ENCODE results near the gene JOSD1.

The JOSD1 gene

GRCh38 chr22:38733329-38733723 is 32.6 kb upstream of the JOSD1 start:
- peak in 1 of 2 donors; percentile 39 for DNase-seq (ENCODE audit: low read depth in 2 of 2)

GRCh38 chr22:38732251-38732815 is 31.6 kb upstream of the JOSD1 start:
- no peak for DNase-seq (ENCODE audit: low read depth in 2 of 2)

GRCh38 chr22:38731703-38732161 is 31.0 kb upstream of the JOSD1 start:
- no peak for DNase-seq (ENCODE audit: low read depth in 2 of 2)

- no peak for DNase-seq (ENCODE audit: low read depth in 2 of 2)
These were observed 29.7 kb upstream of the JOSD1 start for GRCh38 chr22:38730411-38730871.

- no peak for DNase-seq (ENCODE audit: low read depth in 2 of 2)
These were observed 29.2 kb upstream of the JOSD1 start for GRCh38 chr22:38729946-38730345.

- DNase-seq (ENCODE audit: low read depth in 2 of 2), result no peak
These were observed 28.4 kb upstream of the JOSD1 start for GRCh38 chr22:38728871-38729796.

- DNase-seq (ENCODE audit: low read depth in 2 of 2), result no peak
These were observed 27.0 kb upstream of the JOSD1 start for GRCh38 chr22:38727530-38728451.

- DNase-seq (ENCODE audit: low read depth in 2 of 2), result no peak
These were observed 26.4 kb upstream of the JOSD1 start for GRCh38 chr22:38727123-38727522.

GRCh38 chr22:38725900-38726655 is 25.3 kb upstream of the JOSD1 start:
- no peak for DNase-seq (ENCODE audit: low read depth in 2 of 2)

GRCh38 chr22:38724926-38725571 is 24.3 kb upstream of the JOSD1 start:
- DNase-seq (ENCODE audit: low read depth in 2 of 2), result no peak

GRCh38 chr22:38724176-38724575 is 23.4 kb upstream of the JOSD1 start:
- DNase-seq (ENCODE audit: low read depth in 2 of 2), result no peak

GRCh38 chr22:38721551-38721950 is 20.8 kb upstream of the JOSD1 start:
- no peak for DNase-seq (ENCODE audit: low read depth in 2 of 2)

- no peak for DNase-seq (ENCODE audit: low read depth in 2 of 2)
These were observed 19.6 kb upstream of the JOSD1 start for GRCh38 chr22:38720350-38720749.

- no peak for DNase-seq (ENCODE audit: low read depth in 2 of 2)
These were observed 18.5 kb upstream of the JOSD1 start for GRCh38 chr22:38719196-38719595.

GRCh38 chr22:38718414-38718813 is 17.7 kb upstream of the JOSD1 start:
- DNase-seq (ENCODE audit: low read depth in 2 of 2), result no peak

- no peak for DNase-seq (ENCODE audit: low read depth in 2 of 2)
These were observed 16.5 kb upstream of the JOSD1 start for GRCh38 chr22:38717244-38717643.

GRCh38 chr22:38716826-38717225 is 16.1 kb upstream of the JOSD1 start:
- DNase-seq (ENCODE audit: low read depth in 2 of 2), result no peak

- DNase-seq (ENCODE audit: low read depth in 2 of 2), result no peak
These were observed 15.5 kb upstream of the JOSD1 start for GRCh38 chr22:38716271-38716670.

GRCh38 chr22:38715852-38716251 is 15.1 kb upstream of the JOSD1 start:
- DNase-seq (ENCODE audit: low read depth in 2 of 2), result no peak

GRCh38 chr22:38715176-38715764 is 14.5 kb upstream of the JOSD1 start:
- no peak for DNase-seq (ENCODE audit: low read depth in 2 of 2)
